ENCODE results near the gene RUNDC3A. TPM values are rescaled to one million over a fixed set of nuclear protein-coding genes. Genes with fewer than 3 reads are reported as not detected.

Gene RUNDC3A
- total RNA-seq, 1 experiment from 2014 or later, result 0.28 TPM

DNA sequence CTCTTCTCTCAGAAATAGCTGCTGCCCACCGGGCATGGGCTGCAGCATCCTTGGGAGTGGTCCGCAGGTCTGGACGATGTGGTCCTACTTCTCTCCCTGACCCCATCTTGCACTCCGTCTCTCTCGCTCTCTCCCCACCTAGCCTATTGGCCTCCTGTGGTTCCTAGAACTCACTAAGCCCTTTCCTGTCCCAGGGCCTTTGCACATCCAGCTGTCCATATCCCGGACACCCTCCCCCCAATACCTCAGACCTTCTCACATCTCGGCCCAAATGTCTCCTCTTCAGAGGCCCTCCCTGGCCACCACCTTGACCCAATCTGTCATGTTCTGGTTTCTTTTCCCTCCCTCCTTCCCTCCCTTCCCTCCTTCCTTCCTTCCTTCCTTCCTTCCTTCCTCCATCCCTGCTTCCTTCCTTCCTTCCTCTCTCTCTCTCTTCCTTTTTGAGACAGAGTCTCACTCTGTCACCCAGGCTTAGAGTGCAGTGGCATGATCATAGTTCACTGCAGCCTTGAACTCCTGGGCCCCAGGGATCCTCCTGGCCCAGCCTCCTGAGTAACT, 45.0 kb upstream of the RUNDC3A start:
- Mint-ChIP-seq H3K27ac (ENCODE audit: low read depth, unreplicated experiment) (no peak overlapping the region), H3K4me3 (ENCODE audit: unreplicated experiment) (no peak overlapping the region), H3K9me3 (ENCODE audit: unreplicated experiment) (no peaks in the 10 kb centered on the region), H3K36me3 (ENCODE audit: insufficient read depth, unreplicated experiment) (peaks cover 13% of the 10 kb centered on the region), H3K27me3 (ENCODE audit: insufficient read depth, unreplicated experiment) (peaks cover 15% of the 10 kb centered on the region), H3K4me1 (ENCODE audit: insufficient read depth, unreplicated experiment) (no peaks in the 10 kb centered on the region)
- intact Hi-C loops (cut with micrococcal nuclease), result no loop called here
- POLR2A ChIA-PET, result interaction anchor here (1.0 kb wide), 1 partner anchor 41 kb away, joined by 4 read pairs; no protein-coding TSS in a partner anchor
- CTCF ChIA-PET, result interaction anchor here (0.6 to 0.7 kb wide), 2 partner anchors 62 to 70 kb away, joined by 3 read pairs; no protein-coding TSS in a partner anchor
- TF ChIP-seq, protein P1, sequence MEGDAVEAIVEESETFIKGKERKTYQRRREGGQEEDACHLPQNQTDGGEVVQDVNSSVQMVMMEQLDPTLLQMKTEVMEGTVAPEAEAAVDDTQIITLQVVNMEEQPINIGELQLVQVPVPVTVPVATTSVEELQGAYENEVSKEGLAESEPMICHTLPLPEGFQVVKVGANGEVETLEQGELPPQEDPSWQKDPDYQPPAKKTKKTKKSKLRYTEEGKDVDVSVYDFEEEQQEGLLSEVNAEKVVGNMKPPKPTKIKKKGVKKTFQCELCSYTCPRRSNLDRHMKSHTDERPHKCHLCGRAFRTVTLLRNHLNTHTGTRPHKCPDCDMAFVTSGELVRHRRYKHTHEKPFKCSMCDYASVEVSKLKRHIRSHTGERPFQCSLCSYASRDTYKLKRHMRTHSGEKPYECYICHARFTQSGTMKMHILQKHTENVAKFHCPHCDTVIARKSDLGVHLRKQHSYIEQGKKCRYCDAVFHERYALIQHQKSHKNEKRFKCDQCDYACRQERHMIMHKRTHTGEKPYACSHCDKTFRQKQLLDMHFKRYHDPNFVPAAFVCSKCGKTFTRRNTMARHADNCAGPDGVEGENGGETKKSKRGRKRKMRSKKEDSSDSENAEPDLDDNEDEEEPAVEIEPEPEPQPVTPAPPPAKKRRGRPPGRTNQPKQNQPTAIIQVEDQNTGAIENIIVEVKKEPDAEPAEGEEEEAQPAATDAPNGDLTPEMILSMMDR (IDR thresholded peaks at IDR 0.05; ENCODE audit: unreplicated experiment), result no peak
- no peak for DNase-seq (ENCODE audit: unreplicated experiment)
- no TSS peak for BruUV-seq (replicated peaks)

DNA sequence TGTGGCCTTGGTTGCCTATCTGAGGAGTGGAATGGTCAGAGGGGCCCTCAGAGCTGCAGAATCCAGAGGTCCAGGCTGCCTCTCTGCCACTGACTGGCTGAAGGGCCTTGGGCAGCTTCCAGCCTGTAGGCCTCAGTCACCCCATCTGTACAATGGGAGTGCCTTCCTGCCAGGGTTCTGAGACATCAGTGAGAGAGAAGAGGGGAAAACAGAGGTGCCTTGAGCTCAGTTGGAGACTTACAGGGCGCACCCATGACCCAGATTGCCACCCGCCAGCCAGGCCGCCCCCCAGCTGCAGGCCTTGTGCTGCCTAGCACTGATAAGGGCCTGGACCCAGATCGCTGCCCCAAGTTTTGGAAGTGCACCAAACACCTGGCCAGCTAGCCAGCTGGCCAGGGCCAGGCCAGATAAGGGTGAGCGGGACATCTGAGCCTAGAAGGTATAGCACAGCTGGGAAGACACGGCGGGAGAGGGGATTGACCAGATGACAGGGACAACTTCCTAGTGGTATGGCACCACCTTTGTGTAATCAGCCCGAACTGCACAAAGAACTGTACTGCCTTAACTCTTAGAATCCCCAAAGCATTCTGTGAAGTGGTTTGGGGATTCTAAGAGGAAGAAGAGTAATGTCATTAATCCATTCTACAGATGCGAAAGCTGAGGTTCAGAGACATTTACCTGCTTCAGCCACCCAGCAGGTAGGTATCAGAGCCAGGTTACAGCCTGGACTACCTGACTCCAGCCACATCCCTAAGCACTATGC, 41.8 kb upstream of the RUNDC3A start:
- TF ChIP-seq, protein P1 (IDR thresholded peaks at IDR 0.05; ENCODE audit: unreplicated experiment), result no peak
- Mint-ChIP-seq H3K4me1 (ENCODE audit: insufficient read depth, unreplicated experiment) (no peaks in the 10 kb centered on the region), H3K9me3 (ENCODE audit: unreplicated experiment) (no peaks in the 10 kb centered on the region), H3K27me3 (ENCODE audit: insufficient read depth, unreplicated experiment) (peaks cover 15% of the 10 kb centered on the region), H3K4me3 (ENCODE audit: unreplicated experiment) (no peak overlapping the region), H3K36me3 (ENCODE audit: insufficient read depth, unreplicated experiment) (peaks cover 7% of the 10 kb centered on the region), H3K27ac (ENCODE audit: low read depth, unreplicated experiment) (no peak overlapping the region)
- ChIA-PET CTCF (no interaction called here), POLR2A (interaction anchor here (0.6 kb wide), 1 partner anchor 41 kb away, joined by 4 read pairs; no protein-coding TSS in a partner anchor)
- BruUV-seq (replicated peaks), result no TSS peak
- intact Hi-C loops (cut with micrococcal nuclease), result no loop called here
- DNase-seq (ENCODE audit: unreplicated experiment), result peak; percentile 9

DNA sequence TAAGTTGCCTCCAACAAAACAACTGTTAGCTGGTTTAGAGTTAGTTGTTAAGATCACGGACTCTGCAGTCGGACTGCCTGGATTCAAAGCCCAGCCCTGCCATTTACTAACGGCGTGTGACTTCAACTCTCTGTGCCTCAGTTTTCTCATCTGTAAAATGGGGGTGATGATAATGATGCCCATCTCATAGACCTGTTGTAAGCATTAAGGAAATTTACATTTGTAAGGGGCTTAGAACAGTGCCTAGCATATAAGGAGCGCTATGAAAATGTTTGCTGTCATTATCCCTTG, 41.3 kb upstream of the RUNDC3A start:
- no peak overlapping the region for H3K4me3 Mint-ChIP-seq (ENCODE audit: unreplicated experiment)
- CTCF ChIA-PET, result no interaction called here
- peaks cover 4% of the 10 kb centered on the region for H3K4me1 Mint-ChIP-seq (ENCODE audit: insufficient read depth, unreplicated experiment)
- intact Hi-C loops (cut with micrococcal nuclease), result no loop called here
- H3K9me3 Mint-ChIP-seq (ENCODE audit: unreplicated experiment), result no peaks in the 10 kb centered on the region
- peaks cover 7% of the 10 kb centered on the region for H3K36me3 Mint-ChIP-seq (ENCODE audit: insufficient read depth, unreplicated experiment)
- DNase-seq (ENCODE audit: unreplicated experiment), result no peak
- POLR2A ChIA-PET, result no interaction called here
- peaks cover 15% of the 10 kb centered on the region for H3K27me3 Mint-ChIP-seq (ENCODE audit: insufficient read depth, unreplicated experiment)
- no peak overlapping the region for H3K27ac Mint-ChIP-seq (ENCODE audit: low read depth, unreplicated experiment)
- TF ChIP-seq, protein P1 (IDR thresholded peaks at IDR 0.05; ENCODE audit: unreplicated experiment), result no peak
- BruUV-seq (replicated peaks), result no TSS peak

DNA sequence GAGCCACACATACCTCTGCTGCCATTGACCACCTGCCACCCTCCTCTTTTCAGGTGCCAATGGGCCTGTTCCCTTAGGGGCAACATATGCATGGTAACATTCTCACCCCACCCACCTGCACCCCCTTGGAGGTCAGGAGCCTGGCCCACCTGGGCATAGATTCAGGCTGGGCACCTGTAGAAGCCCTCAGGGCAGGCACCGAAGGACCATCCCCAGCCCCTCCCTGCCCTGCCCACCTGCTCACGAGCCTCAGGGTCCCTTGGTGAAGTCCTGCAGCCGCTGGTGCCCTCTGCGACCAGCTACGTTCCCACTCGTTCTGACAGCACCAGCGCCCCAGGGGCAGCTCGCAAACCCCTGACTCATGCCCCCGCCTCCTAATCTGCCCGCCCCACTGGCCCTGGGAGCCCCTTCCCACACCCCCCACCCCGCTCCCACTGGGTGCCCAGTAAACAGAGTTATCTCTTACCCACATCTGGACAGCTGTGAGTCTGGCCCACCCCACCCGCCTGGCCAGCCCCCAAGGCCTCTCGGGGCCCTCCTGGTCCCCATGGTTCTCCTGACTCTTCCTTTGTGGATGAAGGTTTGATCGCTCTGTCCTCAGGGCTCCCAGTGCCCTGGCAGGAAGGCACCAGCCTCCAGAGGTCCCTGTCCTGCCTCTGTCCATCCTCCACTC, 40.4 kb upstream of the RUNDC3A start, which contains the start of gene SLC4A1:
SLC4A1 (minus strand) TSS at position 318 of the 673 bp plus-strand sequence. CDS start 5,269 bp downstream, outside the sequence.
- H3K36me3 Mint-ChIP-seq (ENCODE audit: insufficient read depth, unreplicated experiment), result peaks cover 3% of the 10 kb centered on the region
- no TSS peak for BruUV-seq (replicated peaks)
- CTCF ChIA-PET, result no interaction called here
- H3K9me3 Mint-ChIP-seq (ENCODE audit: unreplicated experiment), result no peaks in the 10 kb centered on the region
- TF ChIP-seq, protein P1 (IDR thresholded peaks at IDR 0.05; ENCODE audit: unreplicated experiment), result no peak
- intact Hi-C loops (cut with micrococcal nuclease), result no loop called here
- H3K27ac Mint-ChIP-seq (ENCODE audit: low read depth, unreplicated experiment), result no peak within 1 kb of the TSS
- DNase-seq (ENCODE audit: unreplicated experiment), result no peak
- peaks cover 9% of the 10 kb centered on the region for H3K4me1 Mint-ChIP-seq (ENCODE audit: insufficient read depth, unreplicated experiment)
- H3K27me3 Mint-ChIP-seq (ENCODE audit: insufficient read depth, unreplicated experiment), result peaks cover 10% of the 10 kb centered on the region
- no peak within 1 kb of the TSS for H3K4me3 Mint-ChIP-seq (ENCODE audit: unreplicated experiment)
- POLR2A ChIA-PET, result no interaction called here
